GM12865 (cell line): ENCODE results near the gene DAPK3.
"Not testable (repeated sequence)": the region's sequence is repeated elsewhere in the genome, so short reads cannot be mapped to it uniquely, and the experiment has no call there.

ENCODE experiments used
- DNase-seq: peaks from one replicate; pipeline ENCODE4 v3.0.0; 2010; ENCODE audit warnings: low read depth
- H3K4me3 ChIP-seq: 2 replicates; pipeline ENCODE4 v1.5.1; 2011; ENCODE audit warnings: mild to moderate bottlenecking, low read depth, low read length, control low read depth
- TF ChIP-seq, protein P1 (sequence below): IDR thresholded peaks from 2 replicates; pipeline ENCODE4 v1.5.1; 2011; ENCODE audit warnings: low read length, control low read depth, low read depth, inconsistent platforms; ENCODE audit not compliant: insufficient read depth; ENCODE audit errors: missing control alignments

DAPK3 gene

GRCh38 chr19:3964256-3965194 is 6.4 kb downstream of the DAPK3 start:
- DNase-seq = no peak
- TF ChIP-seq, protein P1, sequence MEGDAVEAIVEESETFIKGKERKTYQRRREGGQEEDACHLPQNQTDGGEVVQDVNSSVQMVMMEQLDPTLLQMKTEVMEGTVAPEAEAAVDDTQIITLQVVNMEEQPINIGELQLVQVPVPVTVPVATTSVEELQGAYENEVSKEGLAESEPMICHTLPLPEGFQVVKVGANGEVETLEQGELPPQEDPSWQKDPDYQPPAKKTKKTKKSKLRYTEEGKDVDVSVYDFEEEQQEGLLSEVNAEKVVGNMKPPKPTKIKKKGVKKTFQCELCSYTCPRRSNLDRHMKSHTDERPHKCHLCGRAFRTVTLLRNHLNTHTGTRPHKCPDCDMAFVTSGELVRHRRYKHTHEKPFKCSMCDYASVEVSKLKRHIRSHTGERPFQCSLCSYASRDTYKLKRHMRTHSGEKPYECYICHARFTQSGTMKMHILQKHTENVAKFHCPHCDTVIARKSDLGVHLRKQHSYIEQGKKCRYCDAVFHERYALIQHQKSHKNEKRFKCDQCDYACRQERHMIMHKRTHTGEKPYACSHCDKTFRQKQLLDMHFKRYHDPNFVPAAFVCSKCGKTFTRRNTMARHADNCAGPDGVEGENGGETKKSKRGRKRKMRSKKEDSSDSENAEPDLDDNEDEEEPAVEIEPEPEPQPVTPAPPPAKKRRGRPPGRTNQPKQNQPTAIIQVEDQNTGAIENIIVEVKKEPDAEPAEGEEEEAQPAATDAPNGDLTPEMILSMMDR = no peak
- H3K4me3 ChIP-seq = no peak overlapping the region

DNA sequence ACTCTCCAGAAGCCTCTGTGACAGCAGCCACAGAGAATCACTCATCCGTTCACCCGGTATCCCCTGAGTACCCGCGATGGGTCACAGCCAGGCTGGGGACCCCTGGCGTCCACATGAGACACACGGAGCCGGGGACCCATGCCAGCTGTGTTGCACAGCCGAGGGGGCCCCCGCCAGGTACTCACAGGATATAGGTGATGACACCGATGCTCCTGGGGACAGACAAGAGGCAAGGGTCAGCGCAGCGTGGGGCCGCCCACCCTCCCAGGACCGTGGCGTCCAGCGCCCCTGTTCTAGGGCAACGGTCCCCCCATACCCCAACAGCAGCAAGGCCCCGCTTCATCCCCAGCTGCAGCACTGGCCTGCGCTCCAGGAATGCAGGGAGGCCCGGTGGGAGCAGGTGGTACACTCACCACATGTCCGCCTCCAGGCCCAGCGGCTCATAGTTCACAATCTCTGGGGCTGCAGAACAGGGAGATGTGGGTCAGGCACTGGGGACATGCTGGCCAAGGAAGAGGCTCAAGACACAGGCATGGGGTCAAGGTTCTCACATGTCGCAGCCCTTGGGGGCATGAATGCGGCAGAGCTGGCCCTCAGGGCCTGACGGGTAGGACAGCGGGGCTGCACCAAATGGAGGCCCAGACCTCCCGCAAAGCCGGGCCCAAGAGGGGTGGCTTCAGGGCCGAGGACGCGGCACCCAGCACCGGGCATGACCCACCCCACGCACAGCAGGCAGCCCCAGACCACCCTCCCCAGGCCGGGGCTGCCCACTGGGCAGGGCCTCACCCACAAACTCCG is 7.2 kb downstream of the DAPK3 start:
- H3K4me3 ChIP-seq = no peak overlapping the region
- DNase-seq = no peak
- TF ChIP-seq, protein P1 = no peak

GRCh38 chr19:3961007-3961406 is 9.9 kb downstream of the DAPK3 start:
- DNase-seq = no peak
- TF ChIP-seq, protein P1 = no peak
- H3K4me3 ChIP-seq = no peak overlapping the region

- TF ChIP-seq, protein P1 = no peak
- no peak overlapping the region for H3K4me3 ChIP-seq
- DNase-seq = no peak
Observed at GRCh38 chr19:3959766-3960131, 11.2 kb downstream of the DAPK3 start.

DNA sequence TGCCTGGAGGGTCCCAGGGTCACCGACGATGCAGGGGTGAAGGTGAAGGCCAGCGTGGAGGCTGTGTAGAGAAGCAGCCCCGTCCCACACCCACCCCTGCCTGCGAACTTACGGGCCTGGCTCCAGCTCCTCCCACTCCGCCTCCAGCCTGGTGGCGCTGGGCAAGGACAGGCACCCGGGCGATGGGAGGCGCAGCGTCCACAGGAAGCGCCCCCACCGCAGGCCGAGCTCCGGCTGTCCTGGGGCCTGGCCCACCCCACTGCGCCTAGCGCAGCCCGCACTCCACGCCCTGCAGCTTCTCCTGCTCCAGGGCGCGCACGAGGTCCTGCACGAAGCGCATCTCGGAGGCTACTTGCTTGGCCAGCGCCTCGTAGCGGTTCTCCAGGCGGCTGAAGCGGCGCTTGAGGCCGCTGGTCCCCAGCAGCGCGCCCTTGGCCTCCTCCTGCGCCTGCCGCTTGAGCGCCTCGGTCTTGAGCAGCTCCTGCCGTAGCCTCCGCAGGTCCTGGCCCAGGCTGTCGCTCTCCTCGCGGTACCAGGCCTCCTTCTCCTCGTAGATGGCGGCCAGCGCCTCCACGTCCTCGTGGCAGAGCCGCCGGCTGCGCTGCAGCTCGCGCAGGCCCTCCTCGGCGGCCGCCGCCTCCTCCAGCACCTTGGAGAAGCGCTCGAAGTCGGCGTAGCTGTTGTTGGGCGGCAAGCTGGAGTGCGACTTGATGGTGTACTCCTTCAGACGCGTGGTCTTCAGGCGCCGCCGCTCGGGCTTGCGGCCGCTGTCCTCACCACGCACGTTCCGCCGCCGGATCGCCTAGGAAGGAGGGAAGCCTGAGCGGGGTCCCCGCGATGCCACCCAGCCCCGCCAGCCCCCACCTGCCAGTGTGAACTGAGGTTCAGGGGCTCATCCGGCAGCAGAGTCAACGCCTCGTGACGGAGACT is 11.8 kb downstream of the DAPK3 start:
- TF ChIP-seq, protein P1 = no peak
- H3K4me3 ChIP-seq = no peak overlapping the region
- no peak for DNase-seq

DNA sequence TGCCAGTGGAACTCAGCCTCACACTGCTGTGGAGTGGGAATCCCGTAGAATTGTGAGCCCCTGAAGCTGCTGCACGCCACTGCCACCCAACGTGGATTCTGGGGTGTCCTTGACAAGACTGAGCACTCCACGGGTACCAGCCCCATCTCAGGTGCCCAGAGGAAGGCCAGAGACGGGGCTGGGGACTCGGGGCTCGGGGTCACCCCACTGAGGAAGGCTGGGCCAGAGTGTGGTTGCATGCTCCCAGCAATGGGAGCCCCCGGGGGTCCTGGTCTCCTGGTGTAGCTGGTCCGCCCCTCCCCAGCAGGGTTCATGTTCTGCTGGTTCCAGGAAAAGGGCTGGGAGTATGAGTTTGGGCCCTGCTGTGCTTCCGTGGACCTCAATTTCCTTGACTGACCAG is 15.2 kb downstream of the DAPK3 start:
- DNase-seq = no peak
- H3K4me3 ChIP-seq = no peak overlapping the region
- TF ChIP-seq, protein P1 = no peak

- not testable (repeated sequence) for H3K4me3 ChIP-seq, DNase-seq
Observed at GRCh38 chr19:3955276-3955675, 15.6 kb downstream of the DAPK3 start.
